ENCODE results near the gene TTC23.

Gene TTC23

DNA sequence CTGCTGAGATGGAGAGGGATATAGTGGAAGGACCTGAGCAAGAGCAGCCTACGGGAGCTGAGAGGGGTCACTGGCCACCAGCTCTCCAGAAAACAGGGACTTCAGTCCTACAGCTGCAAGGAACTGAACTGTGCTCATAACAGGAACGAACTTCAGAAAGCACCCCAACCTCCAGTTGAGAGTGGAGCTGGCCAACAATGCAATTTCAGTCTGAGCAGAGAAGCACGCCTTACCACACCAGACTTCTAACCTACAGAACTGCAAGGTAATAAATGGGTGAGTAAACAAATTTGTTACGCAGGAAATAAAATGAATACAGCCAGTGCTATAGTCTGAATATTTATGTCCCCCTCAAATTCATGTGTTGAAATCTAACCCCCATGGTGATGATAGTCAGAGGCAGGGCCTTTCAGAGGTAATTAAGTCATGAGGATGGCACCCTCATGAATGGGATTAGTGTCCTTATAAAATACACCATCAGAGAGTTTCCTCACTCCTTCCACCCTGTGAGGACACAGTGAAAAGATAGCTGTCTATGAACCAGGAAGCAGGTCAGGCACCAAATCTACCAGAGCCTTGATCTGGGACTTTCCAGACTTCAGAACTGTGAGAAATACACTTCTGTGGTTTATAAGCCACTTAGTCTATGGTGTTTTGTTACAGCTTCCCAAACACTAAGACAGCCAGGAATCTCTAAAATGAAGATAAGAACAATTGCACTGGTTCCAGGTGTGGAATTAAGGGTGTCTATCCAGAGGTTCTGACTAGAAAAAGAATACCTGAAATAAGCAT, 85.9 kb downstream of the TTC23 start:
- DNase-seq: no peak

DNA sequence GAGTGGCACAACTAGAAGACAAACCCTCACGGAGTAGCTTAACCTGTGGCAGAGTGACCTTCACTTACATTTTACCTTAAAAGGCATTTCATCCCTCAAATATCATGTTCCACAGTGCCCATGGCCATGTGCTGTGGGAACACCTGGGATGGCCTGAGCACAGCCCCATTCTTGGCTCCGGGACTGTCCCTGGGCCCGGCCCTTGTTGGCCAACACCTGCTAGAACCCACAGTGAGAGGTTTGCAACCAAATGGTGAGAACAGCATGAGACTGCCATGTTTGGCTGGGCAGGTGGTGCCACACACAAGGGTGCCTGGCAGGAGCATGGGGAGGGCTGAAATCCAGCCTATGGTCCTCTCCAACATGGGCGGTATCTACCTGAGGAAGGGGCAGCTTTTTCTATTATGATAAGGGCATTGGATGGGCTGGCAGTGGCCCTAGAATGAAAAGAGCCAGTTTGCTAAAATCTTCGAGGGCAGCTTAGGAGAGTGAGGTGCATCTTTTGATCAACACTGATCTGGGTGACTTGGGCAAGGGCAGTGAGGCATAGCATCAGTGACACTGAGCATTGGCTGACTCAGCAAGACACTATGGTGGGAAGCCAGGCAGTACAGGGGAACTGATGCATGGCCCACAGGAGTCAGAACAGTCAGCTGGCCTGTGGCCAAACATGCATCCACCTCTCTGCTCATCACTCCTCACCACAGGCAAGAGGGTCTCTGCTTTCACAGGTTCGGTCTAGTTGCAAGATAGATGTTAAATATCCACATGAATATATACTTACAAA, 90.6 kb downstream of the TTC23 start:
- DNase-seq: no peak

DNA sequence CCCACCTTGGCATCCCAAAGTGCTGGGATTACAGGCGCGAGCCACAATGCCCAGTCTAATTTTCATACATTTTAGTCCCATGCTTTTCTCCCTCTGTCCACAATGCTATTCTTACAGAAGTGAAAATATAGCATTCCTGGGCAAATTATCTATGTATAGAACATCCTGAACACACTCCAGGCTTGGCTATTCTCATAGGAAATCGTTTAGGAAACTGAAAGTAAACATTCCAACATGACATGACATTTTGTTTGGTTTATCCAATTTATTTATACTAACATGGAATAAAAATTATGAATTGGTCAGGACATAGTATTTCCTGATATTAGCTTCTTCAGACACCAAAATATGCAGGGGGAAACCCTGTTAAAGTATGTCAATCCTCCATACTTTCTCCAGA, 91.9 kb downstream of the TTC23 start:
- DNase-seq: no peak

DNA sequence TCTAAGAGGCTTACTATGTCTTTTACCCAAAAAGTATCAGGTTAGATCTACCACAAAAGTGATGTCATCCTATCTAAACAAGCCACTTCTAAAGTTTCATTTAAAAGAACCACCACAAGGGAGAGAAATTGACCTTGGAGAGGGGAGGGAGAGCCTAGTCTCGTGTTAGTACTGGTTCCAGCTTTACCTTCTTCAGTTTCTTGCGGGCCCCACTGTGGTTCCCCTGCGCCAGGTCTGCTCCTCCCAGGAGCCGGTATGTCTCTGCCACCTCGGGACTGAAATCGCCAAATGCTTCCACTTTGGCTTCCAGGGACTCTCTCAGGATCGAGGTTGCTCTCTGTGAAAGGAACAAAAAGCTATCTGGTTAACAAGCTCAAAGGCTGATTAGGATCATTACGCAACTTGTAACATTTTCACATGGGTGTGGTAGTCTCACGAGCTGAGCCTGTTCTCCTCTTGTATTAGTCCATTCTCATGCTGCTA, 93.4 kb downstream of the TTC23 start:
- DNase-seq: no peak

GRCh38 chr15:99154271-99154670, 95.1 kb downstream of the TTC23 start:
- no peak for DNase-seq

- DNase-seq: no peak
These were observed 96.3 kb downstream of the TTC23 start for GRCh38 chr15:99153026-99153535.

DNA sequence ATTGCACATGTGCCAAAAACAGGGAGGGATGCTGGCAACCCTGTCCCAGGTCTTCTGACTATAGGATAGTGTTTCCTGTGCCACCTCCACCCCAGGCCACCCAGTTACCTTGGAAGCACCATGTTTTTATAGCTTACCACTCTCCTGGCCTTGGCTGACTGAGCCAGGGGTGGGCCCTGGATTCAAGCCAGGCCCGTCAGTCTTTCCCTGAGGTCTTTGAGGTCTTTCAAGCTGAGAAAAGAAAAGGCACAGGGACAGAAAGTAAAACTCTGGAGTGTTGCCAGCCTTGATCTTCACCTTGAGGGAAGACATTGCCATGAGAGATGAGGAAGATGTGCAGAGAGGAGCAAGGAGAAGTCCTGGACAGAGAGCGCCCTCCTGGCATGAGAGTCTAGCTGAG, 98.2 kb downstream of the TTC23 start:
- no peak for DNase-seq

- DNase-seq: no peak
These were observed 100.0 kb downstream of the TTC23 start for GRCh38 chr15:99149366-99149765.

GRCh38 chr15:99148851-99149276, 100.5 kb downstream of the TTC23 start:
- DNase-seq: no peak

- no peak for DNase-seq
These were observed 102.7 kb downstream of the TTC23 start for GRCh38 chr15:99146661-99147060.

DNA sequence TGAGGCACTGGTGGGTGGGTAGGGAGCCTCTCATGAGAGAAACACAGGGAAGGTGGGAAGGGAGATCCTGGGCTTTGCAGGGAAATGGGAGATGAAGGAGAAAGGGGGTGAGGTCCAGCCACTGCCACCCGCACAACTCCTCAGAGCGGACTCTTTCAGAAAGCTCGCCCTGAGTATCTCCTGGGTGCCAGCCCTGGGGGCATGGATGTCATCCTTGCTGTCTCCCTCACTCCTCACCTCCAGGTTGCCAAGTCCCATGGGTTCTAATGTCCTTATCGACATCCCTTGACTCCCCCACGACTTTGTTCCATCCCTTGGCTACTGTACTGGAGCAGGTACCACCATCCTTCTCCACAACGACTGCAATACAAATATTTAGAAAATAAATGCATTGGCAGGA, 103.6 kb downstream of the TTC23 start:
- DNase-seq: no peak

GRCh38 chr15:99145005-99145404, 104.4 kb downstream of the TTC23 start:
- no peak for DNase-seq

DNA sequence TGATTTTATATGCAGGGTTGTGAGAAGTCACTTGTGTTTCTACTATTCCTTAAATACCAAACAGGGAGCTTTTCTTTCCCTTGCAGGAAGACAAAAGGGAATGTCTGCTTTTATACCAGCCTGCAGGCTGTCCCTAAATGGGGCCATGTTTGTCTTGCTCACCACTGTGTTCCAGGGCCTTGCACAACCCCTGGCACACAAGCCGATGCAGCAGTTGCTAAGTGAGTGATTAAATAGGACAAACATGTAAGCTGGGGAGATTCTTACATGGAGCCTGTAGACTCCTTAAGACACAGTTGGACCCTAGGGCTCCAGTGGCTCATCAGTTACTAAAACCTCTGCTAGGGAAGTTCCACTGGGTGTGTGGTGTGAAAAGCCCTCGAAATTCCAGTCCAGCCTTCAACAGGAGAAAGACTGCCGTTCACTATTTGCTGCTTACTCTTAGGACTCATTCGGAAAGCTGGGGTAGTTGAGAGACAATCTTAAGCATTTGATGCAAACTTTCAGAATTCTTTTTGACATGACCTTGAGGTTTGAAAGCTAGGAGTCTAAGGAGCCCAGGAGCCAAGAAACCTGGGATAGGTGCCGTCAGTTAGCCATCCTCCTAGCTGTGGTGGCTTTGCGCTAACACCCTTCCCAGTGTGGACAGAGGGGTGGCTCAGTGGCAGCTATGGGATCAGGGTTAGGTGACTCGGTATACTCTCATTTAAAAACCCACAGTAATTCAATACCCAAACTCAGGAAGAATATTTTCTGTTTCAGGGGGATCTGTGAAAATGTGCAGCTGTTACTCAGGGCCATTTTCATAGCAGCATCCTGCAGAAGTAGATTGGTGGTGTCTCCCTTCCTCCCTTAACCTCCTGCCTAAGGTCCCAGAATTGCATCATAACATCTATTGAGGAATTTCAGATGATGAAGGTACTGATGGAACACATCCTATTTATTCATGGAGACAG, 105.4 kb downstream of the TTC23 start:
- DNase-seq: no peak

GRCh38 chr15:99143242-99143641, 106.1 kb downstream of the TTC23 start:
- DNase-seq: no peak

DNA sequence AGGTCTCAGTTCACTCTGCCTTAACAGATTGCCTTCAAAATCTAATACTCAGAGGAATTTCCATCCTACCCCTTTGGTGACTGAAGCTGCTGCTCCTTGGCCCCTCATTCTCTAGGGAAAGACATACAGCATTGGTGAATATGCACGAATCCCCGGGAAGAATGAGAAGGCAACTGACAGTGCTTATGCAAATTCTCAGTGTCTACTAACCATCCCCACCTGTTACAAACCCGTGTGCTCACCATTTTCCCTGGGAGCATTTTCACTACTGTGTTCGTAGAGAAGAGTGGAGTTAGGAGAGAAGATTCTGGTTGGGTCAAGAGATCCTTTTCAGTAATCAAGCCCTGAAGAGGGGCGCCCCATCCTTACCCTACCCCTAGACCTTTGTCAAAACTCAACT, 106.8 kb downstream of the TTC23 start:
- DNase-seq: no peak

- no peak for DNase-seq
These were observed 107.4 kb downstream of the TTC23 start for GRCh38 chr15:99141943-99142342.

DNA sequence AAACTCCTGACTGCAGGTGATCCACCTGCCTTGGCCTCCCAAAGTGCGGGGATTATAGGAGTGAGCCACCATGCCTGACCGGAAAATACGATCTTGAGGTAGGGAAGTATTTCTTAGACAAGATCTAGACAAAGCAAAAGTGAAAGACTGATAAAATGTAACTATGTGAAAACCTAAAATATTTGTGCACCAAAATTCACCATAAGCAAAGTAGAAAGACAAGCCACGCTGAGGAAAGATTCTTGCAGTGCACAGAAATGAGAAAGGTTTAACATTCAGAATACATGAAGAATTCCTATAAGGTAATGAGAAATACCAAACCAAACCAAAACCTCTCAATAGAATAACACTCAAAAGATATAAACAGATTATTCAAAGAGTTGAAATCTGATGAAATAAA, 108.8 kb downstream of the TTC23 start:
- DNase-seq: no peak

DNA sequence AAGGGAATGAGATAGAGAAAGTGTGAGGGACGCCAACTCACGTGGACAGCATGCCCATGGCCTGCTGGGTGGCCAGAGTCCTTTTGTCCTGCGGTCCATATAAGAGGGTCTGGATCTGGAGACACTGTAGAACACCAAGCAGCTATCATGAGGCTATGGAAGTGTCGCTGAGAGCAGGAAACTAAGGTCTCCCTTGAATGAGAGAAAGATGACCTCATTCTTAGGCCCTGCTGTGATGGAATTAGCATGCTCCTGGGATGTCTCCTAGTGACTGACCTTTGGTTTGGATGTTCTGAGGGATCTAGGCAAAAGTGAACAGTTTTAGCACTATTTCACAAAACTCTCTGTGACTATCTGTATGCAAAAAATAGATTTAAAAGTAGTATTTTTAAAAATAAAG, 110.1 kb downstream of the TTC23 start:
- no peak for DNase-seq

DNA sequence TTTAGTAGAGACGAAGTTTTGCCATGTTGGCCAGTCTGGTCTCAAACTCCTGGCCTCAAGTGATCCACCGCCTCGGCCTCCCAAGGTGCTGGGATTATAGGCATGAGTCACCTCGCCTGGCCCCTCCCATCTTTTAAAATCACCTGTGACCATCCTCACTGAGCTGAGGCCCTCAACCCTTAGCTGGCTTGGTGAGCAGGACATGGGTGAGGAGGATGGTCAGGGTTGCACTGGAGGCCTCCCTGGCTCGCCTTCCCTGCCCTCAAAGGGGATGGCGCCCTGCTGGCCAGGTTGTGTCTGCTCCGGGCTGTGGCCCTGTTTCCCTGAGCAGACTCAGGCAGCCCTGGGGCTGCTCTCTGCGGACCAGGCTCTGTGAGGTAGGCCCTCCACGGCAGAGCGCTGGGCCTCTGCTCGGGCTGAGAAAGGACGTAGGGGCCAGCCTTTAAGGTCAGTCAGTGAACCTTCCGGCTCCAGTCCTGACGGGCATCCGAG, 110.8 kb downstream of the TTC23 start:
- DNase-seq: no peak

GRCh38 chr15:99137877-99138276, 111.5 kb downstream of the TTC23 start:
- DNase-seq: no peak

DNA sequence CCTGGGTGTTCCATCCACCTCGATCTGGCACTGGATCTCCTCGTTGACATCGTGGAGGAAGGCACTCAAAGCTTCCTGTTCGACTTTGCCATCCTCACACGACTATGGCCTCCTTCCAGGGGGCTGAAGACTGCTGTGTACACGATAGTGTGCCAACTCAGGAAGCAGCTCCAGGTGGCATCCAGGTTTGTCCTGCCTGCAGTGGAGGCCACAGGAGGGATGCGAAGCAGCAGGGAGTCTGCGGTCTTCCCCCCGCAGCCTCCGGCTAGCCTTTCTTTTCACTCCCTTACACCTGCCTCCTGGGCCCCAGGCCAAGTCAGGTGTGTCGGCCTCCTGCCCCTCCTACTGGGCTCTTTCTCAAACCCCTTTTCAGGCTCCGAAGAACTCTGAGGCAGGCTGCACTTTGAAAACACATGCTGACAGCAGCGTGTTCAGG, 112.3 kb downstream of the TTC23 start:
- no peak for DNase-seq

GRCh38 chr15:99135194-99135593, 114.2 kb downstream of the TTC23 start:
- DNase-seq: no peak

Measured in right forelimb (tissue), 1 donor.